ENCODE measurements around the gene AK2.
"Not testable (repeated sequence)": the region's sequence is repeated elsewhere in the genome, so short reads cannot be mapped to it uniquely, and the experiment has no call there.

The AK2 gene

DNA sequence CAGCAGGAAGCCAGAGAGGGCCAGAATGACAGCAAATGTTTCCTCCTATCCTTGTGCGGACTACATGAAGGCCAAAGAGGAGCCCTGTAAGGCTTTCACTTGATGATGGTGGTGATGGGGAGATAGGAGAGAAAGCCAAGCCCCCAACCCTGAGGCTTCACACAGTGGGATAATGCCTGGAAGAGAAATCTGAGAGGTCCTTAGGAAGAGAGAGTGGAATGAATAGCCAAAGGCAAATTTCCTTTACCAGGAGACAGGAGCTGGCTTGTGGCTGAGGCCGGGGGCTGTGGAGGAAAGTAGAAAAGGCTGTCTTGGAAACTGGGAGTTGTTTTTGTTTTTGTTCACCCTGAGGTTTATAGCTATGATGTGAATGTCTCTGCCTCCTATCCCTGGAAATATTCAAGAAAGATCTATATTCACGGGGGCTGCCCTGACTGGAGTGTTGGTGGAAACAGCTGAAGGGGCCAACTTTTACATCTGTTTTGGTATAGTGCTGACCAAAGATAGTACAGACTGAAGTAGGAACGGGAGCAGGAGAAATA, 59.1 kb downstream of the AK2 start:
- DNase-seq (ENCODE audit: low read depth in 2 of 2, low spot score in 1 of 2), result no peak

DNA sequence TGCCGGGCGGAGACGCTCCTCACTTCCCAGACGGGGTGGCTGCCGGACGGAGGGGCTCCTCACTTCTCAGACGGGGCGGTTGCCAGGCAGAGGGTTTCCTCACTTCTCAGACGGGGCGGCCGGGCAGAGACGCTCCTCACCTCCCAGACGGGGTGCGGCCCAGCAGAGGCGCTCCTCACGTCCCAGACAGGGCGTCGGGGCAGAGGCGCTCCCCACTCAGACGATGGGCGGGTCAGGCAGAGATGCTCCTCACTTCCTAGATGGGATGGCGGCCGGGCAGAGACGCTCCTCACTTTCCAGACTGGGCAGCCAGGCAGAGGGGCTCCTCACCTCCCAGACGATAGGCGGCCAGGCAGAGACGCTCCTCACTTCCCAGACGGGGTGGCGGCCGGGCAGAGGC, 61.6 kb downstream of the AK2 start:
- not testable (repeated sequence) for DNase-seq (ENCODE audit: low read depth in 2 of 2, low spot score in 1 of 2)

DNA sequence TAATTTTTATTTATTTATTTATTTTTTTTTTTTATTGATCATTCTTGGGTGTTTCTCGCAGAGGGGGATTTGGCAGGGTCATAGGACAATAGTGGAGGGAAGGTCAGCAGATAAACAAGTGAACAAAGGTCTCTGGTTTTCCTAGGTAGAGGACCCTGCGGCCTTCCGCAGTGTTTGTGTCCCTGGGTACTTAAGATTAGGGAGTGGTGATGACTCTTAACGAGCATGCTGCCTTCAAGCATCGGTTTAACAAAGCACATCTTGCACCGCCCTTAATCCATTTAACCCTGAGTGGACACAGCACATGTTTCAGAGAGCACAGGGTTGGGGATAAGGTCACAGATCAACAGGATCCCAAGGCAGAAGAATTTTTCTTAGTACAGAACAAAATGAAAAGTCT, 63.2 kb downstream of the AK2 start:
- not testable (repeated sequence) for DNase-seq (ENCODE audit: low read depth in 2 of 2, low spot score in 1 of 2)

DNA sequence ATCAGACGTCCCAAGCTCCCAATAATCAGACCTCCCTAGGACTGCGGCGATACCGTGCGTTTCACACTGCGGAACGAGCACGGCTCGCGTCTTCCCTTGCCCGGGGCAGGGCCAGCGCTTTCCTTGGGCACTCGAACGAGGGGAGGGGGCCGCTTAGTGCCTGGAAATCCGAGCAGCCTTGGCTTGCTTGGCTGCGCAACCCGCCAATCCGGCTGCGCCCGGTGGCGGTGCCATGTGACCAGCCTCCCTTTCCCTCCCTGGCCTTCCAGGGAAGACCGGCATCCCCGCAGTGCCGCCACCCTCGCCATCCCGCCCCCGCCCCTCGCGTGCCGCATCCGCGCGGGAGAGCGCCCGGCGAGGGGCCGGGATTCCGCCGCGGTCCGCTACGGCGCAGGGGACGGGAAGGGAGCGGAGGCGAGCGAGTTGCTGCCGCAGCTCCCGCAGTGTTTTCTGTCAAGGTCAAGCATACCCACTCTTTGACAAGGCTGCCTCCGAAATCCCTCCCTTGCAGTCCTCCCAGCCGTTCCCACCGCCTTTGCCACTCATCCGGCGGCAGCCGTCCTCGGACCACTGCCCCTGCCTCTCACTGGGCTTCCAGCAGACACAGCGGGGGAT, 63.8 kb downstream of the AK2 start:
- DNase-seq (ENCODE audit: low read depth in 2 of 2, low spot score in 1 of 2), result no peak

DNA sequence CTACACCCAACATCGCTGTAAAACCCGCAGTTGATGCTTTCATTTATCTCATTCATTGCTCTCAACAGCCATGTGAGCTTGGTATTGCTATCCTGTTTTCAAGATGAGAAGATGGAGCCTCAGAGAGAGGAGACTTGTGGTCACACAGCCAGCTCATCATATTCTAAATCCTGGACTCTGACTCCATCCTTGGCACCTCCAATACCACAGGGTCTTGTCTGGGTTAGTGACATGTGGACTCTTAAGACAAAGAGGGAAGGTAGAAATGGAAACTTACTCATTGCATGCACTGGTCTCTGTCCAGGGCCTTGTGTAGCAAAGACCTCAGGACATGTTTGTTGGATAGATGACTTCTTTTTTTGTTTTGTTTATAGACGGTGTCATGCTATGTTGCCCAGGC, 65.1 kb downstream of the AK2 start:
- no peak for DNase-seq (ENCODE audit: low read depth in 2 of 2, low spot score in 1 of 2)

DNA sequence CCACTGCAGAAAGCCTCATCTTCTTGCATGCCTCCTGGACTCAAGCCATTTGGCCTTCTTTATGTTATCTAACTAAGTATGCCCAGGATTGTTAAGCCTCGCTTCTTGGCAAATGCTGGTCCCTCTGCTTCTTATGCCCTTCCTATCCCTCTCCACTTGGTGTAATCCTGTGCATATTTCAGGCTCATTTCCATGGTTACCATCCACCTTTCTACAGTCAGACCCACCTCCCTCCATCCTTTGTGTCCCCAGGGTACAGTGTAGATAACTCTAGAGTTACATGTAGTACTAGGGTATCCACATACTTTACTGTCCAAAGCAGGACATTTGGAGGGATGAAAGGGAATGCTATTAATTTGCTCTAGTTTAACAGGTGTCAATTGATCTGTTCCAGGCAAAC, 65.5 kb downstream of the AK2 start:
- no peak for DNase-seq (ENCODE audit: low read depth in 2 of 2, low spot score in 1 of 2)

DNA sequence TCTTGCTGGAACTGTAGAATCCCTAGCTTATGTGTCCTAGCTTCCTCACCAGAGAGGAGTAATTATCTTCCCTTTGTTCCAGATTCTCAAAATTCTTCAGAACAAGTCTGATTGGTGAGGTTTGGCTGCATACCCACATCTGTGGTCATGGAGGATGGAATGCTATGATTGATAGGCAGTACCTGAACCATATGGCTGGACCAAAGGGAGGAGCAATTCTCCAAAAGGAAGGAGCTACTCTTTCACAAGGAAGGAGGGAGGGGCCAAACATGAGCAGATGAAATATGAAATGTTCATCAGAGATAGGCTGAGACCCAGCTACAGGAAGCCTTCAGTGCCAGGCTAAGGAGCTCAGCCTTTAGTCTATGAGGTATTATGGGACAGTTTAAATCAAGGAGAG, 67.1 kb downstream of the AK2 start:
- DNase-seq (ENCODE audit: low read depth in 2 of 2, low spot score in 1 of 2), result no peak

DNA sequence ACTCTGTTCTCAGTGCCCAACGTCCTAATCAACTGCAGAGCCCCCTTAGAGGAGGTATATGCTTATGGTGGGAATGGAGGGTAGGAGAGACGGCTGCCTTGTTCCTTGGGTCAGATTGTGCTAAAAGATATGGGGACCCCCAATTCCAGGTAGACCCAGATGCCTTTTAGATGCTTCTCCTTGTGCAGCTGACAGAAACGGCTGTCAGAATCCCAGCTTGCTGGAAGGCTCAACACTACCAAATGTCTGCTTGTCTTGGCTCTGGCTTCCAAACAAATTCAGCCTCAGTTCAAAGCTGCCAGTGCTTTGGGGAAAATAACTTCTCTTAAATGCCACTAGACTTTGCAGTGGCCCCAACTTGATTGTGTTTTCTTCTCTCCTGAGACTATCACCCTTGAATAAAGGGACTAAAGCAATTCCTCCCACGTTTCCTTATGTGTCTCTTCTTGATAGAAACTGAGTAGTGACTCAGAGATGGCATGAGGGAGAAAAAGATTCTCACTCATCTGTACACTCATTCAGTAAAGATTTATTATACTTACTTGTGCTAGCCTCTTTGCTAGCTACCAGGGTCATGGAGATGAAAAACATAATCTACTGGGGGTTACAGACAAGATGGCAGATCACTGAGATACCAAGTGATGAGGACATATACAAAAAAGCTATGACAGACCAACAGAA, 68.7 kb downstream of the AK2 start:
- DNase-seq (ENCODE audit: low read depth in 2 of 2, low spot score in 1 of 2), result no peak

DNA sequence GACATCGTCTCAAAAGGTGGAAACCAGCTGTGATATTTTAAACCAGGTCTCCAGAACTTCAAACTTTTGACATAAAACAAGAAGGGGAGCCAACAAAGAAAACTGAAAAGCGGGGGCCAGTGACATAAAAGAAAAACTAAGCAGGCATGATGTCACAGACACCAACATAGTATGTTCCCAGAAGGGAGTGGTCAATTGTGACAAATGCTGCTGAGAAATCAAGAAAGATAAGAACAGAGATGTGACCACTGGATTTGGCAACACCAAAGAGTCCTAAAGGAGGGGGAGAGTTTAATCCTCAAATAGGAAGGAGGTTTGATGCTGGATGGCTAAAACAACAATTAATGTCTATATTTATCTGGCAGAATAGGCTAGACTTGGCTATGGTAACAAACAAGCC, 69.8 kb downstream of the AK2 start:
- no peak for DNase-seq (ENCODE audit: low read depth in 2 of 2, low spot score in 1 of 2)

DNA sequence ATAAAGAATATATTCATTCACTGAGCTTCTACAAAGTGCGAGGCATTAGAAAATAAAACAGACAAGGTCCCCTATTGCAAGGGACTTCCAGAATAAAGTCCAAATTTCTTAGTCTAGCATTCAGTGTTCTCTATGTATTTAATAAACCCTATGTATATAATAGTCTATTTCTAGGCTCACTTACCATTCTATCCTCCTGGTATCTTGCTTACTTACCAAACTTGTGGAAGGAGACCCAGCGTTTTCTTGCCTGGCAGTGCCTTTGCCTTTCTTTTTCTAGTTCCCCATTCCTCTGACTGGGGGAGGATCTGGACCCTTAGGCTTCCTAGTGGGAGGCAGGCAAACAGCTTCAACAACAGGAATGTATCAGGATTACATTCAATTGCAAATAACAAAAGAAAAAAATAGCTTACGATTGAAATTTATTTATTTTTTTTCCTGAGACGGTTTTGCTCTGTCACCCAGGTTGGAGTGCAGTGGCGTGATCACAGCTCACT, 71.4 kb downstream of the AK2 start:
- no peak for DNase-seq (ENCODE audit: low read depth in 2 of 2, low spot score in 1 of 2)

DNA sequence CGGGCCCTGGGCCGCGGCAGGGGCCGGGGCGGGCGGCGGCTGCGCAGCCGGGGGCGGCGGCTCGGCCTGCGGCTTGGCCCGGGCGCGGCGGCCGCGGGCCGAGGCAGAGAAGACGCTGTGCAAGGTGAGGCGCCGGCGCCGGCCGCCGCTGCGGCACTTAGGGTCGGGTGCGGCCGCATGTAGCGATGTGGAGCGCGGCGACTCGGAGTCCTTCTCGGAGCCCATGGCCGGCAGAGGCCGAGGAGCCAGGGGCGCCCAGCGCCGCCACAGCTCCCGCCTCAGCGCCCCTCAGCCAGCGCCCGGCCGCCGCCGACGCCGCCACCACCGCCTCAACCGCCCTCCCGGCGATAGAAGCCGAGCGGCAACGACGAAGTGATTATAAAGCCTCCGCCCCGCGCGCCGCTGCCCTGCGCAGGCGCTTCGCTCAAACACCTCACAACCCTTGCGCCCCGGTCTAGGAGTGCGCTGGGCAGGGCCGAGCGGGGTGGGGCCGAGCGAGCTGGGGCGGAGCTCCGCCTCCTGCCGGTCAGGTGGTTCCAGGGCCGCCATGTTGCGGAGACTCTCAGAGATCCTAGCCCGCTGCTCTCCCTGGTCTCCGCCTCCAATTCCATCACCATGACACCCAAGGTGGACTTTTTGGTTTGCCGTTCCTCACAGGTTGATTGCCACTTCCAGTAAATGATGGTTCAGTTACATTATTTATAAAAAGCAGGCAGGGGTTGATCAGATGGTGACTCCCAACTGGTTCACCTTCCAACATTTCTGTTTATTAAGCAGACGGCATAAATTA, 72.0 kb downstream of the AK2 start, which contains the start of gene RNF19B:
TSS of gene RNF19B (minus strand) at position 349 of the 790 bp plus-strand sequence. CDS start at position 225, 124 bp downstream.
- DNase-seq (ENCODE audit: low read depth in 2 of 2, low spot score in 1 of 2), result peak; percentile 89 to 90

DNA sequence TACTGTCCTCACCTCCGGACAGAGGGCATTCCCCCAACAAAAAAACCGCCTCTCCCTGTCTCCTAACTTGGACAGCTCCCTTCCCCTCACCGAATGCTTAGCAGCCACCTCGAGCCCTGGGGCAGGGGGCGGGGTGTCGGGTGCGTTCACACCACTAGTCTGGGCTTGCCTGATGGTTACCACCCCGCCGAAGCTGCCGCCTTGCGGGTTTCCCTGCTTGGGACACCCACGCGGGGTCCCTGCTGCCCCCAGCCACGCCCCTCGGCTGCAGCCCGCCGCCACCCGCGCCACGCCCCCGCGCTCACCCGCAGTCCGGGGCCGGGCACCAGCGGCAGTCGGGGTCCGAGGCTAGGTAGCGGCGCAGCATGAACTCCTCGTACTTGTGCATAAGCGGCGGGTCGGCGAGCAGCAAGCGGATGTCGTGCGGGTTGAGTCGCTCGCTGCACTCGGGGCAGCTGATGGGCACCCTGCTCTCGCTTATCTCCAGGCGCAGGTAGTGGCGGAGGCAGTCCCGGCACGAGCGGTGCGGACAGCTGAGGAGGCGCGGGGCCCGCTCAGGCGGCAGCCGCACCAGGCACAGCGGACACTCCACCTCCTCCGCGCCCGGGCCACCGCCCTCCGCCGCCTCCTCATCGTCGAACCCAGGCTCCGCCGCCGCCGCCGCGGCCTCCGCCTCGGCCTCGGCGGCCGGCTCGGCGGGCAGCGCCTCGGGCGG, 72.8 kb downstream of the AK2 start:
- peak; percentile 19 to 31 for DNase-seq (ENCODE audit: low read depth in 2 of 2, low spot score in 1 of 2)

DNA sequence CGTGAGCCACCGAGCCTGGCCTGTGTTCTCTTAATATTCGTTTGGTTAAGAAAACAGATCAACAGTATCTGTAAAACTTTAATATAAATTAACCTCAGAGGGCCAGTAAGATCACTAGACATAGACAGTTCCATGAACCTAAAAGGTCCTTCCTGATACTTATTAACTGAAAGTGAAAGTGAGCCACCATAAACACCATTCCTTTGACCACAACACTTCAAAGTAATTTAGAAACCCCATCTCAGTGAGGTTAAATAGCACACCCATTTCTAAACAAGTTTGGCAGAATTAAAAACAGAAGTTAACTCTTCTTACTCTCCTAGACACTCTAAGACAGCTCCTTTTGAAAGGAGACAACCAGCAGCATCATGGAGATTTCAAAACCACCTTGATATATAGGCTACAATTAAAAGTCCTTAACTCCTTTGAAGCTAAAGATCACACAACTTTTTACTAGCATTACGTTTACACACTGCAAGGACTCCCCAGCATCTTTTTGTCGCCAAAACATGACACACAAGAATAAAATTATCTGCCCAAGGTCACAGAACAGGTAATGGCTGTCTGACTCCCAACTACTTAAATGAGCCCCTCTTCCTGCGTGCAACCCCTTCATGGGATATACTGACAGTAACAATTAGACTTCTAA, 74.3 kb downstream of the AK2 start:
- DNase-seq (ENCODE audit: low read depth in 2 of 2, low spot score in 1 of 2), result no peak

DNA sequence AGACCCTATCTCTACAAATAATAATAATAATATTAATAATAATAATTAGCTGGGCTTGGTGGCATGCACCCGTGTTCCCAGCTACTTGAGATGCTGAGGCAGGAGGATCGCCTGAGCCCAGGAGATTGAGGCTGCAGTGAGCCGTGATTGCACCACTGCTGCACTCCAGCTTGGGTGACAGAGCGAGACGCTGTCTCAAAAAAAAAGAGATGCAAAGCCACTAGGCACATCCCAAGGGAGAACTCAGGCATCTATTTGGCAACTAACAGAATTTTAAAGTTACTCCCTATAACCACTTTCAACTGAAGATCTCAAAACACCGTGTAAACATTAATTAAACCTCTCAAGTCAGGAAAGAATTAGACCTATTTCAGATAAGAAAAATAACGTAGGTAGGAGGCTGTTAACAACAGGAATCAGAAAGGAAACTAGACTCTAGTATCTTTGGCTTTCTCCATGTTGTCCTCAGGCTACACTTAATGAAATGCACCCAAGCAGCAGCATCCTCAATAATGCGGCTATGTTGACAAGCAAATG, 75.8 kb downstream of the AK2 start:
- no peak for DNase-seq (ENCODE audit: low read depth in 2 of 2, low spot score in 1 of 2)

DNA sequence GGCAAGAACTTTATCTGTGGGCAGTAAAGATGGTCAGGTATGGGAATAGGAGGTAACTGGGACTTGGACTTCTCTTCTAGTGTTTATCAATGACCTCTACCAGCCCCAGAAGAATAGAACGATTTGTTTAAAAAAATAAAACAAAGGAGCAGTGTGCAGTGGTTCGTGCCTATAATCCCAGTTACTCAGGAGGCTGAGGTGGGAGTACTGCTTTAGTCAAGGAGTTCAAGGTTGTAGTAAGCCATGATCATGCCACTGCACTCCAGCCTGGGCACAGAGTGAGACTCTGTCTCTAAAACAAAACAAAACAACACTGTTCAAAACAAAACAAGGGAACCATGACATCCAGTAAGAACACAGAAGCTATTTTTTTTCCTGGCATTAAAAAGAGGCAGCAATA, 76.3 kb downstream of the AK2 start:
- no peak for DNase-seq (ENCODE audit: low read depth in 2 of 2, low spot score in 1 of 2)

DNA sequence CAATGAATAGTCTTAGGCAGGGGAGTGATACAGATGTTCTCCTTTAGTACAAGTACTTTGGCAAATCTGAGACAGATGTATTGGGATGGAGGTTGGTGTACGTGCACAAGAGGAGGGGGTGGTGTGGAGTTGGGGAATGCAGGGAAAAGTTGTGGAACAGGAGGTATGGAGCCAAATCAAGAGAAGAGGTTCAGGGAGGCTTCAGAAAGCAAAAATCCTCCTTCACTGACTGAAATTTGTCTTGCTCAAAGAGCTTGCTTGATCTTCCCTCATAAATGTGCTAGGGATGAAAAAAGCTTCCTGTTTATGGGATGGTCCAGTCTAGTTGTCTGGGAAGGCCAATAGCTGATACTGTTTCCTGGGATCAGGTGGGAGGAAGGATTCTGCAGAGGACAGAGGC, 77.9 kb downstream of the AK2 start:
- DNase-seq (ENCODE audit: low read depth in 2 of 2, low spot score in 1 of 2), result no peak

Measured in stimulated activated CD8-positive, alpha-beta memory T cell treated with anti-CD3 and anti-CD28 coated beads, Interleukin-4, amount 100 ng/mL, for 1 hour (primary cell).